Measurements from ENCODE around the gene CCDC146.
A peak's percentile ranks its signal among the peaks of the same experiment; 100 is the strongest.
"Not testable (repeated sequence)": the region's sequence is repeated elsewhere in the genome, so short reads cannot be mapped to it uniquely, and the experiment has no call there.

Gene CCDC146, protein sequence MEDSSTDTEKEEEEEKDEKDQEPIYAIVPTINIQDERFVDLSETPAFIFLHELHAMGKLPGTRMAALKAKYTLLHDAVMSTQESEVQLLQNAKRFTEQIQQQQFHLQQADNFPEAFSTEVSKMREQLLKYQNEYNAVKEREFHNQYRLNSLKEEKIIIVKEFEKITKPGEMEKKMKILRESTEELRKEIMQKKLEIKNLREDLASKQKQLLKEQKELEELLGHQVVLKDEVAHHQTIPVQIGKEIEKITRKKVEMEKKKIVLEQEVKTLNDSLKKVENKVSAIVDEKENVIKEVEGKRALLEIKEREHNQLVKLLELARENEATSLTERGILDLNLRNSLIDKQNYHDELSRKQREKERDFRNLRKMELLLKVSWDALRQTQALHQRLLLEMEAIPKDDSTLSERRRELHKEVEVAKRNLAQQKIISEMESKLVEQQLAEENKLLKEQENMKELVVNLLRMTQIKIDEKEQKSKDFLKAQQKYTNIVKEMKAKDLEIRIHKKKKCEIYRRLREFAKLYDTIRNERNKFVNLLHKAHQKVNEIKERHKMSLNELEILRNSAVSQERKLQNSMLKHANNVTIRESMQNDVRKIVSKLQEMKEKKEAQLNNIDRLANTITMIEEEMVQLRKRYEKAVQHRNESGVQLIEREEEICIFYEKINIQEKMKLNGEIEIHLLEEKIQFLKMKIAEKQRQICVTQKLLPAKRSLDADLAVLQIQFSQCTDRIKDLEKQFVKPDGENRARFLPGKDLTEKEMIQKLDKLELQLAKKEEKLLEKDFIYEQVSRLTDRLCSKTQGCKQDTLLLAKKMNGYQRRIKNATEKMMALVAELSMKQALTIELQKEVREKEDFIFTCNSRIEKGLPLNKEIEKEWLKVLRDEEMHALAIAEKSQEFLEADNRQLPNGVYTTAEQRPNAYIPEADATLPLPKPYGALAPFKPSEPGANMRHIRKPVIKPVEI

DNA sequence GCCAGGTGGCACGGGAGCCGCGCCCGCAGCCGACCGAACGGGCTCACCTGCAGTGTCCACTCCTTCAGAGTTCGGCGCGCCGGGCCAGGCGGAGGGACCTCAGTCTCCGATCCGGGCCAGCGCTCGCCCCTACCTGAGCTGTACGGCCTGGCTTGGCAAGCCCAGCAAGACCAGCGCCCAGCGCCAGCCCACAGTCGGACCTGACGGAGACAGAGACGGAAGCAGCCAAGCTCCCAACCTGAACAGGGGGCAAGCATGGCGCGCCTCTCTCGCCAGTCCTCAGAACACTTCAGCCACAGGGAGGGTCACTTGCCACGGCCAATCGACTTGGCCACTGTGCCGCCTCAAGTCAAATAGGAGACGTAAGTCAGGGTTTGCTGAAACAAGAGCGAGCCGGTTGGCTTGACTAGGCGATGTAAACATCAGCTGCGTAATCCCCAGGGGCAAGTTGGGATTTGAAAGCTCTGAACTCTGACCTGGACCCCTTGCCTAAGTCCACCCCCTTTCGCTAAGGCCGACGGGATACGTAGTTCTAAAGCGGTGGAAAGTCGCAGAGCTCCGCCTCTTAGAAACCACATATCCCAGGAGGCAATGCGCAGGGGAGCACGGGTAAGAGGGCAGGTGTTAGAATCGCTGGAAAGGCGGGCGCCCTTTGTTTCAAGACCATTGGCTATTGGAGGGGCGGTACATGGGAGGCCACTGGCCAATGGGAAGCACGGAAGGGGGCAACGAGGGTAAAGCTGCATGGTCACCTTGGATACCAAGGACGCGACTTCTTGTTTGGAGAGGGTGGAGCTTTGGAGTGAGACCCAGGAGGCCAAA, at the start of gene CCDC146:
Gene CCDC146 (plus strand): TSS at position 756 of the 822 bp plus-strand sequence. CDS start 45,054 bp downstream, outside the sequence.
- peak; percentile 79 to 86 for DNase-seq (ENCODE audit: low read depth in 2 of 2, low spot score in 1 of 2)

DNA sequence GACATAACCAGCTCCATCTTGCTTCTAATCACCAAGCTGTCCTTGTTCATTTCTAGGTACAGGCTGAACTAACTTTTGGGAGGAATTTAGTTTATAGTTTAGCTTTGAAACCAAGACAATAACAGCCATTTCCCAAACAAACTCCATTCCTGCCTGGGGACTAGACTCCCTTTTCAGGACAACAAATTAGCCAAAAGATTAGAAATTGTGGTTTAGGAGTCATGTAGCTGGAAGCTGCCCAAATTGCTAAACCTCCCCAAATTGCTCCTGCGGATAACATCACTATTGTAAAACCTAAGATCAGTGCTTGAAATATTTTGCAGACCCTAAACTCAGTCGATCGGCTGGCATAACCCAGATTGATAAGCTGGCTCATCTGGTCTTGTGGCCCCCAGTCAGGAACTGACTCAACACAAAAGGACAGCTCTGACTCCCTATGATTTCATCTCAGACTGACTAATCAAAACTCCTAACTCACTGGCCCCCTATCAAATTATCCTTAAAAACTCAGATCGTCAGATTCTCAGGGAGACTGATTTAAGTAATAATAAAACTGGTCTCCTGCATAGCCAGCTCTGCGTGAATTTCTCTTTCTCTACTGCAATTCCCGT, 47.5 kb upstream of the CCDC146 start:
- DNase-seq (ENCODE audit: low read depth in 2 of 2, low spot score in 1 of 2) = not testable (repeated sequence)

DNA sequence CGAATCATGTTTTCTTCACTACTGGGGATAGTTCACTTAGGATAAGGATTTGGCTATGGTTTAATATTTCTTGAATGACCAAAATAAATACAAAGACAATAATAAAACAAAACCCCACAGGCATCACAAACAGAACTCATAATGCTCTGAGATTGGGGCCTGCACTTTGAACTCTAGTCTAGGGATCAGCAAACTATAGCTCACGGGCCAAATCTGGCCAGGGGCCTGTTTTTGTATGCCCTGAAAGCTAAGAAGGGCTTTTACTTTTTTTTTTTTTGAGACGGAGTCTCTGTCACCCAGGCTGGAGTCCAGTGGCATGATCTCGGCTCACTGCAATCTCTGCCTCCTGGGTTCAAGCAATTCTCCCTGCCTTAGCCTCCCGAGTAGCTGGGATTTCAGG, 45.4 kb upstream of the CCDC146 start:
- DNase-seq (ENCODE audit: low read depth in 2 of 2, low spot score in 1 of 2) = not testable (repeated sequence)

DNA sequence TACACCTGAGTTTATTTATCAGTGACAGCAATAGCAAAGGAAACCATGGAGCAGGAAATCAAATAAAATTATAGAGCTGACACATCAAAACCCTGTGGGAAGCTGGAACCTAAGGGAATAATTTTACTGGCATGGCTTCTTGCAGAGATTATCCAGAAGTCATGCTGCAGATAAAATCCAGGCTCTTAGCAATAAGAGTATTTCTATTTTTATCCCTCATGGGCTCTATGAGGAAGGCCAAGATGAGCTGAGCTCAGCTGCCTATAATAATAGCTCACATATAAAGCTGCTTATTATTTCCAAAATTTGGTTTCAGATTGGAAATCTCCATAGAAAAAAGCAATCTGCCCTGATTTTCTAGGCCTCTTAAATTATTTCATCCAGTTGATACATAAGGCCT, 43.3 kb upstream of the CCDC146 start:
- not testable (repeated sequence) for DNase-seq (ENCODE audit: low read depth in 2 of 2, low spot score in 1 of 2)

DNA sequence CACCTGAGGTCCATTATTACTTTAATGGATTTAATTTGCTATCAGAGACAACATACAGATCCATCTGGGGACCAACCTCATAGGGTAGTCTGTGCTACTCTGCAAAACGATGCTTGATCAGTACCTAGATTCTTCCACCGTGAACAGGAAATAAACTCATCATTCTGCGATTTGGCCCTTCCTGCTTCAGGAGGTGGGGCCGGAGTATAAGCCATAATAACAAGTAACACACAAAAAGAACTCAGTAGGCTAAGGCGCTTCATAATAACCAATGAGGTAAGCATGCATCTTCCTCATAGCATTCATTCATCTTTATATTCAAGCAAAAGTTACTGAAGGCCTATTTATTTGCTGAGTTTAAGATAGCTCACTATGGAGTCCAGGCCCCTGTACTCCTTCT, 42.8 kb upstream of the CCDC146 start:
- not testable (repeated sequence) for DNase-seq (ENCODE audit: low read depth in 2 of 2, low spot score in 1 of 2)

DNA sequence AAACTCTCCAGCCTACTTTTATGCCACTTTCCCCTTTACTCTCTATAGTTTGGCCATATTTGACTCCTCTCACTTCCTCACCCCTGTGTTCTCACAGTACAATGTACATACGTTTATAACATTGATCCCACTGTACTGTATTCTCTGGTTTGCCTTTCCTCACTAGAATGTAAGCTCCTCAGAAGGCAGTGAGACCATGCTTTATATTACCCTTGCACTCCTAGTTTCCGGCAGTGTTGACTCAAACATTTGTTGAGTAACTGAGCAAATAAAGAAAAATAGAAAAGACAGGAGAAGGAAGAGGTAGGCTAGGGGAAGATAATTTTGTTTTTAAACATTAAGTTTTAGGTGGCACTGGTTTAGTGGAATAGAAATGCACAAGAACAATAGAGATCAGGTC, 42.2 kb upstream of the CCDC146 start:
- not testable (repeated sequence) for DNase-seq (ENCODE audit: low read depth in 2 of 2, low spot score in 1 of 2)

DNA sequence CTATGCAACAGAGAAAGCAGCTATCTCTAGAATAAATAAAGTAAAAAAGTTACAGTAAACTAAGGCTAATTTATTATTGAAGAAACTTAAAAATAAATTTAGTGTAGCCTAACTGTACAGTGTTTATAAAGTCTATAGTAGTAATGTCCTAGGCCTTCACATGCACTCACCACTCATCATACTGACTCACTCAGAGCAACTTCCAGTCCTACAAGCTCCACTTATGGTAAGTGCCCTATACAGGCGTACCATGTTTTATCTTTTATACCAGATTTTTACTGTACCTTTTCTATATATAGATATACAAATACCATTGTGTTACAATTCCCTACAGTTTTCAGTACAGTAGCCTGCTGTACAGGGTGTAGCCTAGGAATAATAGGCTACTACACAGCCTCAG, 40.2 kb upstream of the CCDC146 start:
- DNase-seq (ENCODE audit: low read depth in 2 of 2, low spot score in 1 of 2) = not testable (repeated sequence)

DNA sequence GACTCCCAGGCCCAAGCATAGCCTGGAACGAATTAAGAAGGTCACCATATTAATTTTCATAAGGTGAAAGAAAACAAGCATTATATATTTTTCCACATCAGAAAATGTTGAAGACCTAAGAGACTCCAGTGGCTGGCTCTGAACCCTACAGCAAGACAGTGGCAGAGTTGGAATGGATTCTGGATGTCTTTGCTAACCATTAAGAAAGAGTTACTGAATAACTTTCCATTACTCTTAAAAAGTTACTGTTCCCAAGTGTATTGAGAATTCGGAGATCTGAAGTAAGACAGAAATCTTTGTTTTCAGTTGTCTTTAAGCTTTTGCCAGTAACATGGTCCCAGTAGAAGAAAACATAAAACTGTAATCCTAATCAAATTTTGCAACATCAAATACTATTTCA, 30.1 kb upstream of the CCDC146 start:
- not testable (repeated sequence) for DNase-seq (ENCODE audit: low read depth in 2 of 2, low spot score in 1 of 2)

DNA sequence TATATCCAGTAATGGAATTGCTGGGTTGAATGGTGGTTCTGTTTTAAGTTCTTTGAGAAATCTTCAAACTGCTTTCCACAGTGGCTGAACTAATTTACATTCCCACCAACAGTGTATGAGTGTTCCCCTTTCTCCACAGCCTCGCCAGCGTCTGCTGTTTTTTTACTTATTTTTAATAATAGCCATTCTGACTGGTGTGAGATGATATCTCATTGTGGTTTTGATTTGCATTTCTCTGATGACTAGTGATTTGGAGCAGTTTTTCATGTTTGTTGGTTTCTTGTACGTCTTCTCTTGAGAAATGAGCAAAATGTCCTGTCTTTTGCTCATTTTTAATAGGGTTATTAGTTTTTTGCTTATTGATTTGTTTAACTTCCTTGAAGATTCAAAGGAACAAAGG, 21.9 kb upstream of the CCDC146 start:
- not testable (repeated sequence) for DNase-seq (ENCODE audit: low read depth in 2 of 2, low spot score in 1 of 2)

DNA sequence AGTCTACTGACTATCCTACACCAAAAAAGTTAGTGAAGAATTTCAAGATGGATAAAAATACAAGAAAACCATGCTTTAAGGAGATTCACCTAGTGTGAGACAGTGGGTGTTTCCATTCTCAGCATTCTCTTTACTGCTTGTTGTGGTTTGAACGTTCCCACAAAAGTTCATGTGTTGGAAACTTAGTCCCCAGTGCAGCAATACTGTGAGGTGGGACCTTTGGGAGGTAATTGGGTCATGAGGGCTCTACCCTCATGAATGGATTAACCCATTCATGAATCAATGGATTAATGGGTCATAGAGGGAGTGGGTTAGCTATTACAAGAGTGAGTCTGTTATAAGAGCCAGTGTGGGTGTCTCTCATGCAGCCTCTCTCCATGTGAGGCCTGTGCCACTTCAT, 21.2 kb upstream of the CCDC146 start:
- not testable (repeated sequence) for DNase-seq (ENCODE audit: low read depth in 2 of 2, low spot score in 1 of 2)

DNA sequence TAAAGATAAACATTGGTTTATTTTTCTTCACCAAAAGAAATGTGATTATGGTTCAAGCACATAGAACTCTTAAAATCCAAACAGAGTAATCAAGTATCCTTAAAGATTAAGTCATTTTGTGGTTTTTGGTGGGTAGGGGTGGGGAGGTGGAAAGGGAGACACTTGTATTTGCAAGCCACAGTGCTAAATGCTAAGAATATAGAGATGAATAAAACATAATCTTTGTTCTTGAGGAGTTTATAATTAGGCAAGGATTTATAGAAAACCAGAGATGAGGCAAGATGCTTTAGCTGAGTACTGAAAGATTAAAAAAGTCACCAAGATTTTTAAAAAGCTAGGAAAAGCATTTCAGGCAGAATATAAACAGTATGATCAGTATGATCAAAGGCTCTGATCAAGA, 19.7 kb upstream of the CCDC146 start:
- DNase-seq (ENCODE audit: low read depth in 2 of 2, low spot score in 1 of 2) = not testable (repeated sequence)

DNA sequence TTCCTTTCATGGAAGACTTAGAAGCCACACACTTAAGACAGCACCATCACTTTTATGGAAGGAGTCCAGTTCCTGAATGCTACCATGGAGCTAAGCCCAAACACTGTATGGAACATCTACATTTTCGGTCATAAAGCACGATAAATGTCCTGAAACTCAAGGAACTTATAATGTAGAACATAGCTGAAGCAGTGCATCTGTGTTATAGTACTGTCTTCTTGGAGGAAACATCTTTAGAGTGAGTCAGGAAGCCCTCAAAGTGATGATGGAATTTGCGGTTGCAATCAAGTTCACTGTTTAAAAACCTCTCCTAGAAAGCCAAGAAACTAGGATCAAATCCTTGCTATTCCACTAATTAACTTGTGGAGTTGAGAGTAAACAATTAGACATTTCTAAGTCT, 16.5 kb upstream of the CCDC146 start:
- DNase-seq (ENCODE audit: low read depth in 2 of 2, low spot score in 1 of 2) = not testable (repeated sequence)

DNA sequence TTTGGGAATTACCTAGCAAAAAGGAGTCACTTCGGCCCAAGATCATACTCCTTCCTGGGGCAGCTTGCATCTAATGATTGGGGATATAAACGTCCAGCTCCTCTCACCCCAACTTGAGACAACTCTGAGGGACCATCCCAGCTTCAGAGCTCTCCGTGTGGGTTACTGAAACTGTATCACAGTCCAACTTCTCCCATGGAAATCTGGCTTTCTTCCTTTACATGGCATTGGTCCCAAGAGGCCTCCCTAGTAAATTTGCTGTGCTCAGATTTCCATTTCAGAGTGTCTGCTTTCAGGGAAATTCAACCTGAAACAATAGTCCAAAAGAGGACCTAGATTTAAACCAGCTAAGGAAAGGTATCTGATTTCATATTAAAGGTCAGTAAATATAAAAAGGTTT, 14.8 kb upstream of the CCDC146 start:
- not testable (repeated sequence) for DNase-seq (ENCODE audit: low read depth in 2 of 2, low spot score in 1 of 2)

DNA sequence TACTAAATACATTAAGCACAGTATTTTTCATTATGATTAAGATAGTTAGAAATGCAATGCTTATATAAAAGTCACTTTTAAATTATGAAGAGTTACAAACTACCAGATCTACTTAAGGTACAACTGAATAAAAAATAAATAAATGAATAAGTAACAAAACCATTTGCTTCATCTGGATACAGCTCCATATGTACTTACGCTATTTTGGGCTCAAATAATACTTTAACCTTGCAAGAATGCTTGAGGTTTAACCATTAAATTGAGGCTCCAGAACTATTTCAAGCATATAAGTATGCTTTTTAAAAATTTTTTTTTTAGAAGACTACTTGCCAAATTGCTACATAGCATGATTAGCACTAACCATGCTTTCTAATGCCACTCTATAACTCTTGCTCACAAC, 14.1 kb upstream of the CCDC146 start:
- DNase-seq (ENCODE audit: low read depth in 2 of 2, low spot score in 1 of 2) = not testable (repeated sequence)

DNA sequence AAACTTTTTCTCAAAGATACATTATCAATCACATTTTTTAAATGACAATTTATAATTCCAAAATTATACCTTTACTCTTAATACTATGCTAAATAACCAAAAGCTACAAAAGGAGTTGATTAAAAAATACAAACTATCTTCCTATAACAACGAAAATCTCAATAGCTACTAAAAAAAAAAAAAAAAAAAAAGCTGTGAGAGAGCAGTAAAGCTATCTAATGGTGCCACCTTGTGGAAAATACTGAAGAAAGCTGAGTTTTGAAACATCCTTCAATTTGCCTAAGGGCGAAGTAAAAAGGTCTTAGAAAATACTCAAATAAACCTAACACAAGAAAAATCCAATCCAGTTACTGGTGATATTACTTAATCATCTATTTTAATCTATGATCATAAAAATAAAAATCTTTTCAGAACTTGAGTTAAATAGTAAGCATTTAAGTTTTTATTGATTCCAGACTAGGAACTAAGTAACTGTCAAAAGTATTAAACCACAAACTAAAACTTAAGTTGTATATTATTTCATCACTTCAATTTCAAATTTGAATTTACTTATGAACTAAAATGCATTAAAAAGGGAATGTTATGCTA, 9.6 kb upstream of the CCDC146 start:
- not testable (repeated sequence) for DNase-seq (ENCODE audit: low read depth in 2 of 2, low spot score in 1 of 2)

DNA sequence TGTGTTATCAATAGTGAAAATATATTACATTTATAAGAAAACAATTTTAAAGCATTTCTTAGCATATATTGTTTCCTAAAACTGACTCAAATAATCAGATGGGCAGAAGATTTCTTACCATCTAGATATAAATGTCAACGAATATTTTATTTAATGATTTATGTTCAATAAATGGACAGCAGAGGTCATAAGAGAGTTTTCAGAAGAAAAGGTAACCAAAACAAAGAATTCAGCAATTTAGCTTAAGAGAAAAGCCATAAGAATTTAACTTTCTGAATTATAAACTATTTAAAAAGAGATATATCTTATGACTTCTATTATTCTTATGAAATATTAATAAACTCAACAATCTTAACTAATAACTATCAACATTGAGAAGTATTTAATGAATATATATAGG, 3.1 kb downstream of the CCDC146 start:
- DNase-seq (ENCODE audit: low read depth in 2 of 2, low spot score in 1 of 2) = not testable (repeated sequence)

DNA sequence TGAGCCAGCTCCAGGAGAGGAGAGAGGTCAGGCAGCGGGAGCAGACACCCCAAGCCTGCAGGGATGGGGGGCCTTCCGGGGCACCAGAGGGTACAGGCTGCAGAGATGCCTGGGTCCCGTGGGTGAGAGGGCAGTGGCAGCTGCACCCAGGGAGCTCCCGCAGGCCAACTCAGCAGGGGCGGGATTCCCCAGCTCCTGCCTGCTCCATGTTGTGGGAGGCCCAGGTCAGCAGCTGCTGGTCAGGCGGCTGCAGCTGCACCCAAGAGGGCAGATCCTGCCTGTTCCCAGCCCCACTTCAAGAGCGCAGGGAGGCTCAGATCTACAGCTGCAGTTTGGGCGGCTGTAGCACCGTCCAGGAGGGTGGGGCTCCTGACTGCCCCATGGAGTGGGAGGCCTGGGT, 4.6 kb downstream of the CCDC146 start:
- not testable (repeated sequence) for DNase-seq (ENCODE audit: low read depth in 2 of 2, low spot score in 1 of 2)

DNA sequence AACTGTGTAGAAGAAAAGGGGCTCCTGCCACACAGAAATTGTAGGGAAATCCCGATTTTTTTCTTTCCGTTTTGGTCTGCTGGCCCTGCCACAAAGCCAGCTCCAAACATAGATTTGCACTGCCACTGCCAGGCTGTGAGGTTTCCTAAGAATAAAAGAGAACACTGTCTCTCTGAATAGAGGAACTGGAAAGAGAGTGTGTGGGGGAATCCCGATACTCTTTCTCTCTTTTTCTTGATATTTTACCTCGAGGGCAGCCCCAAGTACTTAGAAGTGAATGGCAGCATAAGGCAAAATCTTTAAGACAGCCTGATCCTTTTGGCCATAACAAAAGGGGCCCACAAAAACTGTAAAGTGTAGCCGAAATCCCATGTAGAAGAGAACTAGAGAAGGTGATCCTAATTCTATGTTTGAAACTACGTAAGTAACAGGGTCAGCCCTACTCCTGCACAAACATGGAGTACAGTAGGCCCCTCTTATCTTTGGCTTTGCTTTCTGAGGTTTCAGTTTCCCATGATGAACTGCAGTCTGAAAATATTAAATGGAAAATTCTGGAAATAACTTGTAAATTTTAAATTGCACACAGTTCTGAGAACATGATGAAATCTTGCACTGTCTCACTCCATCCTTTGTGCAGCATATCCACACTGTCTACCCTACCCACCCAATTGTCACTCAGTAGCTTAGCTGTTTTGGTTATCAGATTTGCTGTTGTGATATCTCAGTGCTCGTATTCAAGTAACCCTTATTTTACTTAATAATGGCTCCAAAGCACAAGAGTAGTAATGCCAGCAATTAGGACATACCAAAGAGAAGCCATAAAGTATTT, 6.4 kb downstream of the CCDC146 start:
- not testable (repeated sequence) for DNase-seq (ENCODE audit: low read depth in 2 of 2, low spot score in 1 of 2)

DNA sequence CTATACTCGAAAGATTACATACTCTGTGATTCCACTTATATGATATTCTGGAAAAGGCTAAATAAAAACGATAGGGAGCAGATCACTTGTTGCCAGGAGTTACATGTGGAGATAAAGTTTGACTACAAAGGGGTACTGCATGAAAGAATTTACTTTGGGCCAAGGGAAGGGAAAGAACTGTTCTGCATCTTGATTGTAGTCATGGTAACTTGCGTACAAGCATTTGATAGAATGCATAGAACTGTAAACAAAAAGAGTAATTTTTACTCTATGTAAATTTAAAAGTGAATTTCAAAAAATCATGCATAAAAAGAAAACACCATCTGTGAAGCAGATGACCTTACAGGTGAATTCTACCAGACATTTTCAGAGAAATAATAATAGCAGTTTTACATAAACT, 9.4 kb downstream of the CCDC146 start:
- not testable (repeated sequence) for DNase-seq (ENCODE audit: low read depth in 2 of 2, low spot score in 1 of 2)
